ENCODE measurements around the gene FRMD3.
A peak's percentile ranks its signal among the peaks of the same experiment; 100 is the strongest.
"Not testable (repeated sequence)": the region's sequence is repeated elsewhere in the genome, so short reads cannot be mapped to it uniquely, and the experiment has no call there.

Gene FRMD3

DNA sequence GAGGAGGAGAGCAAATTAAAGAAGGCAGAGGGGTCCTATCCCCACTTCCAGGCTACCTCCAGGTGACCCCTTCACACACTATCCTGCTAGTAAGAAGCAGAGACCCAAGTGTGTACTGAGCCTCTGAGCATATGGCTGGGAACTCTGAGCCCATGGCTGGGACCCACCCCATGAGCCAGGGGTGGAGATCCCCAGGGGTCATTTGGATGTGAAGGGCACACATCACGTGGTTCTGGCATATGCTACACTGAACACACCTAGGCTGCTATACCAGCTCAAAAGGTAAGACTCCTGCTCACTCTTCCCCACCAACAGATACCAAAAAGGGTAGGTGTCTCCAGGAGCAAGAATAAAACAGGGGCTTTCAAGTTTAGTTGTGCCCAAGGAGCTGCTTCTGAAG lies 149.9 kb downstream of the FRMD3 start:
- DNase-seq (ENCODE audit: low spot score): no peak

DNA sequence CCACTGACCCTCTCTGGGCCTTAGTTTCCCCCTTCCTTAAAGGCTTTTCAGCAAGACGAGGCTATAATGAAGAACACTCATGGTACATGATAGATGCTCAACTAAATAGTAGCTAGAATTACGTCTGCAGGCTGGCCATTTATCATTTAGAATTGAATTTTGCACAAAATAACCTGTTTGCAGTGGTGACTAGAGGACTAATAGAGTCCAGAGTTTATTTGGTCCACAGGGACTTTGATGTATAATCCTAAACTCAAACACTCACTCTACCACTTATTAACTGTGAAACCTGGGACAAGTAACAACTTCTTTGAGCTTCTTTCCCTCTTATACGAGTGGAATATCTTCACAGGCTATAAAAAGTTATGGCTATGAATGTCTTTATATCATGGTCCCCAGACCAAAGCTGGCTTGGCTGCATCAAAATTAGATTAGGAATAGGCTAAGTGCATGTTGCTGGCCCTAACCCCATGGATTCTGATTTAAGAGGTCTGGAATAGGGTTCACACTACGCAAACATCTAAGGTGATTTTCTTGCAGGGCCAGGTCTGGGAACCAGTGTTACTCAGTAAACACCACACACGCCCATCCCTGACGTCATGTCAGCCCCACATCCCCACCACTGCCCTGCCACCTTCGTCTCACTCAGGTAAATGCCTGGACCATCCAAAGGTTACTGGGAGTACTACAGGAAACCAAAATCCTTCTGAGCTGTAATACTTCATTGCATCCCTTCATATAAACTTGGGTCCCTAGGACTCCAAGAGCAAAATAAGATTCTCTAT lies 150.6 kb downstream of the FRMD3 start:
- no peak for DNase-seq (ENCODE audit: low spot score)

GRCh38 chr9:83385317-83385716 lies 152.9 kb downstream of the FRMD3 start:
- no peak for DNase-seq (ENCODE audit: low spot score)

DNA sequence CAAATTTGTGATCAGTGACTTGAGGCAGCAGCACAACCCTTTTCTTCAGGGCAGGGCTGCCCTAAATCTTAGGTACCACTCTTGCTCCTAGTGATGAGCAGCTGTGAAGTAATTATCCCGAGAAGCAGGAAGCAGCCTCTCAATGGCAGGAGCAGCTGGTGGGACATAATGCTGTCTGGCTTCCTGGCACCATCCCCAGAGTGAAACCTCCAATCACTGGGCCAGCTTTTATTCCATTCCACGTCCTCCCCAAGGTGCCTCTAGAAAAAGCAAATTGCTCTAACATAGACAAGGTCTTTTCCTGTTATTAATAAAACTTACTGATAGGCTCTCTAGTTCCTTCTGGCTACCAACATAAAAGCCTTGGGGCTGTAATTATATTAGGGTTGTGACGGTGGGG lies 154.0 kb downstream of the FRMD3 start:
- no peak for DNase-seq (ENCODE audit: low spot score)

GRCh38 chr9:83383034-83383433 lies 155.2 kb downstream of the FRMD3 start:
- DNase-seq (ENCODE audit: low spot score): no peak

DNA sequence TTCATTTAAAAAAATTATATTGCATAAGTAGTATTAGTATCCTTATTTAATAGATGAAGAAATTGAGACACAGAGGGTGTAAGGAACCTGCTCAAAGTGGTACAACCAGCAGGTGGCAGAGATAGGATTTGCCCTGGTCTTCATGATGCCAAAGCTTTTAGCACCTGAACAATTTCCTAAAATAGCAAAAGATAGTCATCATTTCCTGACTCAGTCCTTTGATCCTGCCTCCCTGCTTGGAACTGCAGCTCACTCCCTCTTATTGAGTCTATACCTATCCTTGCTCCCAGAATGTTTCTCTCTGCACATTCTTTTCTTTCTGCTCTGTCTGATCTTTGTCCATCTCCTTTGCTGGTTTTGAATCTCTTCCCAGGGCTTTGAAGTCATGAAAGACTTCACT lies 155.8 kb downstream of the FRMD3 start:
- no peak for DNase-seq (ENCODE audit: low spot score)

DNA sequence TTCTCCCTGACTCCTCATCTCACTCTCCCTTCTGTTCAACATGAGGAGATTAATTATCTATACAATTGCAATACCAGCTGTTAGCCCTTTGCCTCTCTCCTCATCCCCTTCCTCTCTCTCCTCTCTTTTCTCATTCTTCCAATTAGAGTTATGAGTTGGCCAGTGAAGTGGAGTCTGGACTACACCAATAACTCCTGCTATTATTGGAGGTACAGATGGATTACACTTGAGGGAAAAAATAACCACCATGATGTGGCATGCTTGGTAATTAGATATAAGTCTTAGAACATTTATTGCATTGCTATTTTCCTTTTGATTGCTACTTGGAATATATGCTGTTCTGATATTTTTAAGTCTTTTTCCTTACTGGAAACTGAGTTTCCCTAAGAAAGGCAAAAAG lies 159.2 kb downstream of the FRMD3 start:
- DNase-seq (ENCODE audit: low spot score): no peak

DNA sequence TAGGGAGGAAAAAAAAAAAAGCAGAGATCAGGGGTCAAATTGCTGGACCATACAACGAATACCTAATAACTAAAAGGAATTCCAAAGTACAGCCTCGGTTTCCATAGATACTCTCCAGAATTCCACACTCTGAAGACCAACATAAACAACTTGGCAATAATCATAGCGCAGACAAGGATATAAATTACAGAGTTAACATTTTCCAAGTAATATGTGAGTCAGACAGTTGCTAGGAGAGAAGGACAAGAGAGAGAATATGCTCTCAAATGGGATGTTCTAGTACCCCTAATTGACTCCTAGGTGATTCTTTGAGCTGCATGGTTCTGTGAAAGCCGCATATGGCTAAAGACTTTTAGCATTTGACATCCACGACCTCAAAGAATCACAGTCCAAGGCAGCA lies 165.2 kb downstream of the FRMD3 start:
- no peak for DNase-seq (ENCODE audit: low spot score)

- DNase-seq (ENCODE audit: low spot score): no peak
Measured at GRCh38 chr9:83367326-83367725, 170.9 kb downstream of the FRMD3 start.

- DNase-seq (ENCODE audit: low spot score): no peak
Measured at GRCh38 chr9:83362341-83362995, 175.7 kb downstream of the FRMD3 start.

GRCh38 chr9:83359039-83359438 lies 179.2 kb downstream of the FRMD3 start:
- DNase-seq (ENCODE audit: low spot score): no peak

GRCh38 chr9:83358493-83358892 lies 179.7 kb downstream of the FRMD3 start:
- DNase-seq (ENCODE audit: low spot score): not testable (repeated sequence)

GRCh38 chr9:83355729-83356151 lies 182.5 kb downstream of the FRMD3 start:
- no peak for DNase-seq (ENCODE audit: low spot score)

GRCh38 chr9:83355024-83355444 lies 183.2 kb downstream of the FRMD3 start:
- DNase-seq (ENCODE audit: low spot score): no peak

- no peak for DNase-seq (ENCODE audit: low spot score)
Measured at GRCh38 chr9:83349031-83349430, 189.2 kb downstream of the FRMD3 start.

DNA sequence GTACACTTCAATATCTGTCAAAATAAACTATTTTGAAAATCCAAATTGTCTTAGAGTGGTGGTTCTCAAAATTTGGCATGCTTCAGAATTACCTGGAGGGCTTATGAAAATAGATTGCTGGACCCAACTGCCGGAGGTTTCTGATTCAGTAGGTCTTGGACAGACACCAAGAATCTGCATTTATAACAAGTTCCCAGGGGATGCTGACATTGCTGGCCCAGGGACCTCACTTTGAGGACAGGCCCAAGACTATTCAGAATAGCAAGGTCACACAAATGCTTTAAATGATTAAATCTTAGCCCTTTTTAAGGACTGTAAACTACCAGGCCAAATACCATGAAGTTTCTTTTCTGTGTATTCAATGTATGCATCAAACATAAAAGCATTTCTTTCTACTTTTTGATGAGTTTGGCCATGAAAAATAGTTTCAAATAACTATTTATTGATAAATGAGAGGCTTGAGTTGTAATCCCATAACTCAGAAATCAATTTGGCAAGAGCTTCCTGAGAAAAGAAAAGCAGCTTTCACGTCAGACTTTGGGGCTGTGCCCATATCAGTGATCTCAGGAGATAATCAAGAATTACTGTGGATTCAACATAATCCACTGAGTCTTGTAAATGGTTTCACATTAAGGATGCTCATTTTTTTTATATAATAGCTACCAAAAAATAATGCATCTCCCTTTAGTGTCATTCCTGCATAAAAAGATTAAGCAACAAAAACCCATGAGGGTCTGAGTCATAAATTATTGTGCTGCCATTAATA lies 191.4 kb downstream of the FRMD3 start:
- no peak for DNase-seq (ENCODE audit: low spot score)

DNA sequence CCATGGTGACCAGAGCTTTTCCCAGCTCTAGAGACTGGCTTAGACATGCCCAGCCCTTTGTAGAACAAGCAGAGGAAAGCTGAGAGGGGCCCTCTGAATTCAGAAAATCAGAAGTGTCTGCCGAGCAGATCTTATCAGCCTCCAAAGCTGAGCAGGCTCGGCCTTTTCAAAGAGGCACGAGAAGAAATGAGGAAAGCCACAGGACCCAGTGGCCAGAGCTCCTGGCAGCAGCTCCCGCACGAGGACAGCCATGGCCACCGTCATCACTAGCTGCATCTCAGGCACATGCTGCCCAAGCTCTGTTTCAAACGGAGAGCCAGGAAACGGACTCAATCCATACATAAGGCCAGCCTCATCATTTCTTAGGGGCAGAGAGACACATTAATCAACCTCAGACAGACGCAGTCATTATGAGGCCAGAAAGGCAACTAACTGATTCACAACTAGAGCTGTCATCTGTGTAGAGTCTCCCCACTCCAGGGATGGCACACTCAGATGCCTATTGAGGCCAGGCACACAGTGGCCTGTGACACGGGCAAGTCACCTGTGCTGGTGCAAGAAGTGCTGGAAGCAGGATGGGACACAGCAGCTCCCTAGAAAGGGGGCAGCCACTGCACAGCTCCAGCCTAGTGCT lies 194.7 kb downstream of the FRMD3 start:
- DNase-seq (ENCODE audit: low spot score): no peak

GRCh38 chr9:83342731-83343130 lies 195.5 kb downstream of the FRMD3 start:
- DNase-seq (ENCODE audit: low spot score): no peak

GRCh38 chr9:83342006-83342405 lies 196.2 kb downstream of the FRMD3 start:
- no peak for DNase-seq (ENCODE audit: low spot score)

DNA sequence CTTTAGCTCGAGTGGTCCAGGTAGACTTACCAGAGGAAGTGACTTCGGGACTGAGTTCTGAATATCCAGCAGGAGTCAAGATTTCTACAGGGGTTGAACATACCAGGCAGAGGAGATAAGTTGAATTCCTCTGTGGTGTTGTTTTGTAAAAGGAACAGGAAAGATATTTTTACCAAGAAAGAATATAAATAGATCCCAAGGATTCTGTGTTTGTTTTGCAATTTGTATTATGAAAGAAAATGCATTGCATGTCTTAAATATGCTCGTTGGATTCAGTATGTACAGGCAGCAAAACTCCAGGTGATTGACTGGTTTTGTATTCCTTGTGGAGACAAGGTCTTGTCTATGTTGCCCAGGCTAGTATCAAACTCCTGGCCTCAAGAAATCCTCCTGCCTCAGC lies 197.8 kb downstream of the FRMD3 start:
- DNase-seq (ENCODE audit: low spot score): no peak

DNA sequence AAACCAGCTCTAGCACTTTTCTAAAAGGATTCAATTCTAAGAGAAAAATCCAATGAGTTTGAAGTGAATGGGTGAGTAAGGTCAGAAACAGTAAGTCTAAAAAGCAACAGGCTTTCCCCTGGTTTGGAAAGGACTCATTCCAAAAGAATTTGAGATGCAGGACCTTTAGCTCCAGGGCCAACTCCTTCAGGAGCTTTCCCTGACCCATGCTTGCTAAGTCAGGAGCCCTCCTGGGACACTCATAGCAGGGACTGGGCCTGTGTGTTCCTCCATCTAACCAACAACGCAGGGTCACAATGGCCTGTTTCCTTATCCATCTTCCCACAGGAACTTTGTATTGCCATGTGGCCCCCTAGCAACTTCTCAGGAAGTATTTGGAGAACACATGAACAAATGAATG lies 198.8 kb downstream of the FRMD3 start:
- no peak for DNase-seq (ENCODE audit: low spot score)

- DNase-seq (ENCODE audit: low spot score): no peak
Measured at GRCh38 chr9:83336706-83337105, 201.5 kb downstream of the FRMD3 start.

- DNase-seq (ENCODE audit: low spot score): peak; percentile 57
Measured at GRCh38 chr9:83334320-83334719, 203.9 kb downstream of the FRMD3 start.

Data from CD4-positive, alpha-beta T cell treated with Interleukin-2 at 100 ng/mL for 4 hours (primary cell).